GM21576 (cell line): ENCODE measurements around the gene CAMTA1.

Source experiments
- ATAC-seq: cut with Tn5 transposase; IDR thresholded peaks from one replicate; pipeline ENCODE4 v1.9.1; 2021; ENCODE audit warnings: mild to moderate bottlenecking, moderate library complexity; ENCODE audit not compliant: unreplicated experiment

Gene CAMTA1

GRCh38 chr1:7292036-7292681, 506.9 kb downstream of the CAMTA1 start:
- no peak for ATAC-seq

- no peak for ATAC-seq
These were observed 507.6 kb downstream of the CAMTA1 start for GRCh38 chr1:7292714-7293419.

GRCh38 chr1:7293702-7294629, 508.7 kb downstream of the CAMTA1 start:
- no peak for ATAC-seq

- ATAC-seq, result no peak
These were observed 509.4 kb downstream of the CAMTA1 start for GRCh38 chr1:7294636-7295035.

GRCh38 chr1:7295946-7296345, 510.7 kb downstream of the CAMTA1 start:
- ATAC-seq, result no peak

- no peak for ATAC-seq
These were observed 511.7 kb downstream of the CAMTA1 start for GRCh38 chr1:7296968-7297367.

GRCh38 chr1:7298145-7298544, 512.9 kb downstream of the CAMTA1 start:
- no peak for ATAC-seq

GRCh38 chr1:7298749-7299151, 513.5 kb downstream of the CAMTA1 start:
- ATAC-seq, result no peak

GRCh38 chr1:7299329-7299799, 514.1 kb downstream of the CAMTA1 start:
- ATAC-seq, result no peak

- ATAC-seq, result no peak
These were observed 514.7 kb downstream of the CAMTA1 start for GRCh38 chr1:7299994-7300393.

GRCh38 chr1:7300893-7301663, 515.8 kb downstream of the CAMTA1 start:
- ATAC-seq, result no peak

GRCh38 chr1:7301664-7301981, 516.4 kb downstream of the CAMTA1 start:
- ATAC-seq, result no peak

GRCh38 chr1:7302126-7302525, 516.9 kb downstream of the CAMTA1 start:
- no peak for ATAC-seq

GRCh38 chr1:7302873-7303272, 517.6 kb downstream of the CAMTA1 start:
- no peak for ATAC-seq

GRCh38 chr1:7303554-7304317, 518.5 kb downstream of the CAMTA1 start:
- no peak for ATAC-seq

GRCh38 chr1:7313081-7313546, 527.9 kb downstream of the CAMTA1 start:
- ATAC-seq, result no peak

GRCh38 chr1:7313826-7314225, 528.6 kb downstream of the CAMTA1 start:
- no peak for ATAC-seq

- no peak for ATAC-seq
These were observed 530.1 kb downstream of the CAMTA1 start for GRCh38 chr1:7315316-7315715.

GRCh38 chr1:7315946-7316345, 530.7 kb downstream of the CAMTA1 start:
- ATAC-seq, result no peak

- no peak for ATAC-seq
These were observed 532.6 kb downstream of the CAMTA1 start for GRCh38 chr1:7317888-7318287.
